Hepatocyte (in vitro differentiated cells): ENCODE data around the gene NFIX.

Experiments
- EZH2 ChIP-seq: fragments of 200-600 bp; sonication (generic); IDR thresholded peaks from 2 replicates; pipeline ENCODE4 v1.6.1; 2016; ENCODE audit warnings: antibody characterized with exemption, mild to moderate bottlenecking, borderline replicate concordance
- EZH2phosphoT487 ChIP-seq: fragments of 200-600 bp; sonication (generic); IDR thresholded peaks from one replicate; pipeline ENCODE4 v1.6.1; 2018; ENCODE audit warnings: antibody characterized with exemption, mild to moderate bottlenecking, low read depth, moderate library complexity; ENCODE audit not compliant: unreplicated experiment, severe bottlenecking
- TF ChIP-seq, protein P1 (sequence below): fragments of 200-600 bp; sonication (generic); IDR thresholded peaks from 2 replicates; pipeline ENCODE4 v1.5.1; 2016; ENCODE audit warnings: antibody characterized with exemption, mild to moderate bottlenecking; ENCODE audit not compliant: poor library complexity

DNA sequence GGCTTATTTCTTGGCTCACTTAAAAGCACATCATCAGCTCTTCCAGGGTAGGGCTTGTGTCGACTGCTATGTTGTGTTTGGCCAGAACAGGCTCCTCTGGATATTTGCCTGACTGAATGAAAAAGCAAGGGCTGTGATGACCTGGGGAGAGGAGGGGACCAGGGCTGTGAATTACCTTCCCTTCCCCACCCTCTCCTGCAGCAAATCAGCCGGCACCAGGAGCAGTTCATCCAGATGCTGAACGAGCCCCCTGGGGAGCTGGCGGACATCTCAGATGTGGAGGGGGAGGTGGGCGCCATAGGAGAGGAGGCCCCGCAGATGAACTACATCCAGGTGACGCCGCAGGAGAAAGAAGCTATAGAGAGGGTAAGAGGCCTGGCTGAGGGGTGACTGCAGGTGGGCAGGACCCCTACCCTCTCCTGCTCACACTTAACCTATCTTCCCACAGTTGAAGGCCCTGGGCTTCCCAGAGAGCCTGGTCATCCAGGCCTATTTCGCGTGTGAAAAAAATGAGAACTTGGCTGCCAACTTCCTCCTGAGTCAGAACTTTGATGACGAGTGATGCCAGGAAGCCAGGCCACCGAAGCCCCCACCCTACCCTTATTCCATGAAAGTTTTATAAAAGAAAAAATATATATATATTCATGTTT is 42.7 kb upstream of the NFIX start:
- TF ChIP-seq, protein P1, sequence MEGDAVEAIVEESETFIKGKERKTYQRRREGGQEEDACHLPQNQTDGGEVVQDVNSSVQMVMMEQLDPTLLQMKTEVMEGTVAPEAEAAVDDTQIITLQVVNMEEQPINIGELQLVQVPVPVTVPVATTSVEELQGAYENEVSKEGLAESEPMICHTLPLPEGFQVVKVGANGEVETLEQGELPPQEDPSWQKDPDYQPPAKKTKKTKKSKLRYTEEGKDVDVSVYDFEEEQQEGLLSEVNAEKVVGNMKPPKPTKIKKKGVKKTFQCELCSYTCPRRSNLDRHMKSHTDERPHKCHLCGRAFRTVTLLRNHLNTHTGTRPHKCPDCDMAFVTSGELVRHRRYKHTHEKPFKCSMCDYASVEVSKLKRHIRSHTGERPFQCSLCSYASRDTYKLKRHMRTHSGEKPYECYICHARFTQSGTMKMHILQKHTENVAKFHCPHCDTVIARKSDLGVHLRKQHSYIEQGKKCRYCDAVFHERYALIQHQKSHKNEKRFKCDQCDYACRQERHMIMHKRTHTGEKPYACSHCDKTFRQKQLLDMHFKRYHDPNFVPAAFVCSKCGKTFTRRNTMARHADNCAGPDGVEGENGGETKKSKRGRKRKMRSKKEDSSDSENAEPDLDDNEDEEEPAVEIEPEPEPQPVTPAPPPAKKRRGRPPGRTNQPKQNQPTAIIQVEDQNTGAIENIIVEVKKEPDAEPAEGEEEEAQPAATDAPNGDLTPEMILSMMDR, result no peak
- TF ChIP-seq EZH2 (no peak), EZH2phosphoT487 (no peak)
